Middle frontal gyrus (tissue), 1 donor: ENCODE data around the gene ENO4.

Experiments used
- DNase-seq: peaks from one replicate; pipeline ENCODE4 v3.0.0-alpha.2; 2015; ENCODE audit warnings: low spot score; ENCODE audit errors: extremely low spot score

Gene ENO4

DNA sequence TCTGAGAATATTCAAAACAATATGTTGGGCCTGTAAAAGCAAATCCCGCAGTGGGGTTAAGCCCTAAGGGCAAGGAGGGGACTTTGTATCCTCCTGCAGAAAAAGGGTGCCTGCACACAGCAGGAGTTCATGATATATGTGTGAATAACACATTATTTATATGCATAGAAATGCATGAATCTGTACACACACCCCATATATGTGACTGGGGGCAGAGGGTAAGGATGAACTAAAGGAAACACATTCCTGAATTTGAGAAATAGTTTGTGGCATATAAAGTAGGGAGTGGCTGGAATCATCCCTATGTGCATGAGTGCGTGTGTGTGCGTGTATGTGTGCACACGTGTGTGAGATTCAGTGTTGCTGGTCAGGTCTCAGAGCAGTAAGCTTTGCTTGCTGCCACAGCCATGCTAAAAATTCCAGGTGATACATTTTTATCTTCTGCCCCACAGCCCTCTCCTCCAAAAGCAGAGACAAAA lies 18.9 kb downstream of the ENO4 start:
- DNase-seq, result no peak

DNA sequence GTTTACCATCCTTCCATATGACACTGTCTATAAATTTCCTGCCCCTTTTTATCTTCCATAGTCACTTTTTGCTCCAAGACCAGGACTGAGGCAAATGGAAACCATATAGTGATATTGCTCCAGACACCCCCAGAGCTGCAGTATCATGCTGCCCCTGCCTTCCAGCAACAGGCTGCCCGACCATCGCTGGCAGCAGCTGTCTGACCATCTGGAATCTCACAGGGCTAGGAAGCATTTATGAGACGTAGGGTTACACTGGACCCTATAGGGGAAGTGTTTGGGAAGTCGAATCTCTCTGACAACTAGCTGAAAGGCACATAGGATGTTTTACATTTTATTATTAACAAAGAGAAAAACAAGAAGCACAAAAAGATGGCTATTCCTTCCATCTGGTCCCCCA lies 19.4 kb downstream of the ENO4 start:
- DNase-seq, result no peak

DNA sequence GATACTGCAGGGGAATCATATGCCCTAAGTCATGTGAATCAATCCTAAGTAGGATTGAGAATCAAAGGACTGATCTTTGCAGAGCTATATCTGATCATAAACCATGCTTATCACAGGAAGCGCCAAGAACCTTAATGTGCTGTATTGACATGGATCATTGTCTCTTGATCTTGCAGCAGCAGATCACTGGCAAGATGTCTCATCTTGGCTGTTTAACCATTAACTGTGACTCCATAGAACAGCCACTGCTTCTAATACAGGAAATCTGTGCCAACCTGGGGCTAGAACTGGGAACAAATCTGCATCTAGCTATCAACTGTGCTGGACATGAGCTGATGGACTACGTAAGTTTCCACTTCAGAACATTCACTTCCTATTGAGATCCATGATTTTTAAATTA lies 21.6 kb downstream of the ENO4 start:
- no peak for DNase-seq

- DNase-seq, result no peak
These were observed 23.8 kb downstream of the ENO4 start for GRCh38 chr10:116873134-116873533.

DNA sequence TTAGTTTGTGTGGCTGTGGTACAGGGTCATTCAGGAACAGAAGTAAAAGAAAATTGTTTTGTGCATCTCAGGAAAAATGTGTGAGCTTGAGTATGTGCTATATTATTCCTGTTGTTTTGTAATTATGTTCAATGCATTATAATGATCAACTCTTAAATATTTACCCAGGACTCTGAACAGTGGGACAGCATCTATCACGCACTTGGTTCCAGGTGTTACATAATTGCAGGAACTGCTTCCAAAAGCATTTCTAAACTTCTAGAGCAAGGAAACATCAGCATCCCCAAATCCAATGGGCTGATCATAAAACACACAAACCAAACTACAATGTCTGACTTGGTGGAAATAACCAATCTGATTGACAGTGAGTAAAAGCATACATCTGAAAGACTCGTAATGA lies 26.6 kb downstream of the ENO4 start:
- DNase-seq, result no peak

- no peak for DNase-seq
These were observed 28.1 kb downstream of the ENO4 start for GRCh38 chr10:116877391-116877790.

- DNase-seq, result no peak
These were observed 28.8 kb downstream of the ENO4 start for GRCh38 chr10:116878123-116878522.

DNA sequence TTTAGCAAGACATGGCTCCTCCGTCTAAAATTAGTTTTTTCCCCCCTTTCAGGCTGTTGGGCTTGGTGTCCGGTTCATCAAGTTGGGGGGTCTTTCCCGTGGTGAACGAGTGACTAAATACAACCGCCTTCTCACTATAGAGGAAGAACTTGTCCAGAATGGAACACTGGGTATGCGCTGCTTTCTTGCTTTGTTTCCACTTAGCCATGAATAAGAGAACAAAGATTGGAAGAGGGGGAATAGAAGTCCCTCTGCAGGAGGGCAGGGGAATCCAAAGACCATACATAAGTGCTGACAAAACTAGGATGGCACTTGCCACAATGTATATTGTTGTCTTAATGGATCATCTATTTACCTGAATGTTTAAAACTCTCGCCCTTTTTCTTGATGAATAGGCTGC lies 30.5 kb downstream of the ENO4 start:
- DNase-seq, result no peak

- no peak for DNase-seq
These were observed 31.6 kb downstream of the ENO4 start for GRCh38 chr10:116880716-116881482.

GRCh38 chr10:116882639-116883038 lies 33.3 kb downstream of the ENO4 start:
- no peak for DNase-seq

- DNase-seq, result no peak
These were observed 37.5 kb downstream of the ENO4 start for GRCh38 chr10:116886772-116887171.

GRCh38 chr10:116888380-116889055 lies 39.2 kb downstream of the ENO4 start:
- no peak for DNase-seq

- DNase-seq, result no peak
These were observed 39.8 kb downstream of the ENO4 start for GRCh38 chr10:116889066-116889465.

DNA sequence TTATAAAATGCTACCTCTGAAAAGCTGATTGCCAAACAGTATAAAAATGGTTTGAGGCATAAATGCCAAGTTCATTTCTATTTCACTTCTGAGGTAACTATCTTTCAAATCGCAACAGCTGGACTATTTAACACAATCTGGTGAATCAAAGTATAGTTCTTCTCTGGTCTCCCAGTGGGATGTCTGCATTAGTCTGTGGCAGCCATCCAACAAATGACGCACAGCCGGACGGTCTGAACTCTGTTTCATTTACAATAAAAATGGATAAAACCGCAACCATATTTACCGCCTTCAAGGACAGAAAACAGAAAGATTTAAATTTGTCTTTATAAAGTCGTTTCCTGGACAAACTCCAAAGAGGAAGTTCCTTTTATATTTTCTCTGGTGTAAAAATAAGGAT lies 41.9 kb downstream of the ENO4 start:
- no peak for DNase-seq

DNA sequence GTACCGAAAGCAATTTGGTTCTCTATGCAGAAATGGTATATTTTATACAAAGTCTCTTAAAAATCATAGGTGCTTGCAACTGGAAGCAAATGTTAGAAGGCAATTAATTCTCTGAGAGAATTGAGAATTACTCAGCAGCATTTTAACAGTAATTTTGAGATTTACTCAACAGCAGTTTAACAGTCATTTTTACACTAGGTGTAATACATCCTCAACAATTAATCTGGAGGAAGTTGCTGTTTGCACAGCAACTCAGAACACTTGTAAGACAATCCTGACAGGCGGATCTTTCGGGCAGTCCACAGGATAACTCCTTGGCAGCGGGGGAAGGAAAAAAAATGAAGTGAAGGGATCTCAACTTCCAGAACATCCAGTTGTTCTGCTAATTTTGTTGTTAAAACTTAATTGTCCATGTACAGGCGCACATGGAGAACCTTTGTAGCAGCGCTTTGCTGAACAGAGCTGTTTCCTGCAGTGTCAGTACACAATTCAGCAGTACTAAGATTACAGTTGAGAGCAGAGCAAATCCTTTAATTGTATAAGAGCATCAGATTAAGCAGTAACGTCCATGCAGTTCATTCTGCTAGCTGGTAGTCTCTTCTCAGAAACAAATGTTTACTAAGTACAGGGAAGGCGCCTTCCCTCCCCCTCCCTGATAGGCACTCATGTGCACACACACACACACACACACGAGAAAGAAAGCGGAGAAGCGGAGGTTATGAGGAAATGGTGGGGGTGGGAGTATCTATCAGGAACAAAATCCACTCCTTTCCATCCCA lies 43.8 kb downstream of the ENO4 start:
- no peak for DNase-seq

- no peak for DNase-seq
These were observed 44.4 kb downstream of the ENO4 start for GRCh38 chr10:116893686-116894037.

- no peak for DNase-seq
These were observed 50.3 kb downstream of the ENO4 start for GRCh38 chr10:116899626-116900025.

- no peak for DNase-seq
These were observed 56.5 kb downstream of the ENO4 start for GRCh38 chr10:116905845-116906210.

GRCh38 chr10:116907245-116907987 lies 58.1 kb downstream of the ENO4 start:
- DNase-seq, result no peak

- DNase-seq, result no peak
These were observed 60.0 kb downstream of the ENO4 start for GRCh38 chr10:116909307-116909706.

- no peak for DNase-seq
These were observed 61.6 kb downstream of the ENO4 start for GRCh38 chr10:116910910-116911309.

GRCh38 chr10:116912162-116912561 lies 62.9 kb downstream of the ENO4 start:
- no peak for DNase-seq
